ENCODE measurements around the gene CHKA.

DNA sequence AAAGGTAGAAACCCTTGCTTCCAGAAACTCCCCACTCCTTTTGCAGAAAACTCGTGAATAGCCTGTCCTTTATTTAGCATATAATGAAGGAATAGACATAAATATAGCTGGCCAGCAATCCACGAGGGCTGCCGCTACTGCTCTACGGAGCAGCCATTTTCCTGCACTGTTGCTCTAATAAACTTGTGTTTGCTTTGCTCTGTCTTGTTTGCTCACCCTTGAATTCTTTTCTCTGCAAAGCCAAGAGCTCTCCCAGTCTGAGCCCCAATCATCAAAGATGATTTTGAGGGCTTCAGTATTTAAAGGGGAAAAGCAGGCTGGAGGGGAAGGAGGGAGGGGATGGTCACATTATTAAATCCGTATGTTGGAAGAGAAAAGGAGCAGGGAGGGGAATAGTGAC lies 16.6 kb upstream of the CHKA start:
- TF ChIP-seq YY1 (IDR thresholded peaks at IDR 0.05; ENCODE audit: insufficient read depth, insufficient read length) (no peak), ZNF274 (IDR thresholded peaks at IDR 0.05; ENCODE audit: low read depth, low read length) (no peak), SUZ12 (IDR thresholded peaks at IDR 0.05; ENCODE audit: extremely low read depth, insufficient read depth, insufficient read length) (no peak)
